COLO829 (cell line): ENCODE results near the gene ZNF333.
"Not testable (repeated sequence)": the region's sequence is repeated elsewhere in the genome, so short reads cannot be mapped to it uniquely, and the experiment has no call there.

Source experiments
- DNase-seq: peaks from one replicate; pipeline ENCODE4 v3.0.0; 2012; ENCODE audit warnings: low spot score

ZNF333 gene

DNA sequence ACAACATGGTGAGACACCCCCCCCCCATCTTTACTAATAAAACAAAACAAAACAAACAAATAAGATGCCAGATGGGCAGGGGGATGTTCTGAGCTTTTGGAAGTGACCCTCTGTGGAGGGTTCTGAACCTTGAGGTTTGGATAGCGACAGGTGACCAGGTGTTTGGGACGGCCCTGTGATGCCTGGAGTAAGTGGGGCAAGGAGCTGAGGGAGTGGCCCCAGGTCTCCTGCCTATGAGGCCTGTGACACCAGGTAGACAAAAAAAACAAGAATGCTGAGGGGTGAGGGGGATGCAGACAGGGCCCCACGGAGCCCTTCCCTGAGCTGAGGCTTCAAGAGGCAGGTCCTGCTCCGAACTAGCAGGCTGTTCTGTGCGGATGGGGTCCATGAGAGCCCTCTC lies 79.4 kb downstream of the ZNF333 start:
- no peak for DNase-seq

DNA sequence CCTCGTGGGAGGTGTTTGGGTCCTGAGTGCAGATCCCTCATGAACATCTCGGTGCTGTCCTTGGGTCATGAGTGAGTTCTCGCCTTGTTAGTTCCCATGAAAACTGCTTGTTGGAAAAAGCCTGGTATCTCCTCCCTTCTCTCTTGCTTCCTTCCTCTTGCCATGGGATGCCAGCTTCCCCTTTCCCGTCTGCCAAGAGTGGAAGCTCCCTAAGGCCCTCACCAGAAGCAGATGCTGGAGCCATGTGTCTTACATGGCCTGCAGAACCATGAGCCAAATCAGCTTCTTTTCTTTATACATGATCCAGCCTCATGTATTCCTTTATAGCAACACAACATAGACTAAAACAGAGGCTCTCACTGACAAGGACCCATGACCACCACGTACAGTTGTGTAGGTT lies 80.3 kb downstream of the ZNF333 start:
- no peak for DNase-seq

DNA sequence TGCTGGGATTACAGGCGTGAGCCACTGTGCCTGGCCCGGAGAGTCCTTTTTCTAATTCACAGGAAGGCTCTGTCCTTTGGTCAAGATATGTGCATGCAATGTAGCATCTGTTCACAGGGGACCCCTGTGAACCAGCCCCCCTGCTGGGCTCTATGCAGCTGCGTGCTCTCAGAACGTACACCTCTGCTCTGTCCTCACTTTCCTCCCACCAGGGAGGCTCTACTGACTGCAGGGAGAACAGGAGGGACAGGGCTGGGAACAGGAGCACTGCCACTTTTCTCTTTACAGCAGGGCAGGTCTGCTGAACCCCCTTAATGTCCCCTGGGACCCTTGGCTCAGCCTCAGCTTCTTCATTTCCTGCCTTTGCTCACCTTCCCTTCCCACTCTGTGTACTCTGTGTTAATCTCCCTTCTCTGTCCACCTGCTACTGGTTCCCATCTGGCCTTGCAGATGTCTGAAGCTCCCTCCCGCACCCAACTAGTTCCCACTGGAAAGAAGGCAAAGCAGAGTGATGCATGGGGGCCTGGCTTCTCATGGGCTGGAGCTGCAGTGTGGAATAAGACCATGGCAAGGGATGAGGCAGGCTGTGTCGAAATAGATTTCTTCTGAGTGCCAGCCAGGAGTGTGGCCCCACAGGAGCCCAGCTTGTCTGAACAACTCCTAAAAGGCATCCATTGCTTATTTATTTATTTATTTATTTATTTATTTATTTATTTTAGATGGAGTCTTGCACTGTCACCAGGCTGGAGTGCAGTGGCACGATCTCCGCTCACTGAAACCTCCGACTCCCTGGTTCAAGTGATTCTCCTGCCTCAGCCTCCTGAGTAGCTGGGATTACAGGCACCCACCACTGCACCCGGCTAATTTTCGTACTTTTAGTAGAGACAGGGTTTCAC lies 81.3 kb downstream of the ZNF333 start:
- DNase-seq = no peak

DNA sequence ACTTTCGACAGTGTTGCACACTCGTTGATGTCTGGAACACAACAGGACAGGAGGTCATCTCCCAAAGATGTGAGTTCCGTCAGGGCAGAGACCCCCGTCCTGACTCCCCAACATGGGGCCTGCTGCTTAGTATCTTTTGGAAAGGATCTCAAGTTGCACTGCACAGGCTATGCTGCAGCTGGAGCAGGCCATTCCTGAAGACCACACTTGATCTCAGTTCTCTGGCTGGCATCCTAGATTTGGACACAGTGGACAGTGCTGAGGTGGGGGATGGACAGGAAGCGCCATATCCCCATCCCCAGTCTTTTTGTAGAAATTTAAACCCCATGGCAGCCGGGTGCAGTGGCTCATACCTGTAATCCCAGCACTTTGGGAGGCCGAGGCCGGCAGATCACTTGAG lies 82.6 kb downstream of the ZNF333 start:
- no peak for DNase-seq

DNA sequence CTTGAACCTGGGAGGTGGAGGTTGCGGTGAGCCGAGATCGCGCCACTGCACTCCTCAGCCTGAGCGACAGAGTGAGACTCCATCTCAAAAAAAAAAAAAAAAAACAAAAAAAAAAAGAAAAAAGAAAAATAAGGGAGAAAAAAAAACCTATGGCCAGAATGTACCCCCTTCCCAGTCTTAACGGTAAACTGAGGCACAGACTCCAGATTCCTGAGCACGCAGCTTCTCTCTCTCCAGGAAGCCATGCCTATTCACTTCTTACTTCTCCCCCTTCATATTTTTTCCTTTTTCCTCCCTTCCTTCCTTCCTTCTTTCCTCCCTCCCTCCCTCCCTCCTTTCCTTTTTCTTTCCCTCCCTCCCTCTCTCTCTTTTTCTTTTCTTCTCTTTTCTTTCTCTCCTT lies 83.1 kb downstream of the ZNF333 start:
- no peak for DNase-seq

DNA sequence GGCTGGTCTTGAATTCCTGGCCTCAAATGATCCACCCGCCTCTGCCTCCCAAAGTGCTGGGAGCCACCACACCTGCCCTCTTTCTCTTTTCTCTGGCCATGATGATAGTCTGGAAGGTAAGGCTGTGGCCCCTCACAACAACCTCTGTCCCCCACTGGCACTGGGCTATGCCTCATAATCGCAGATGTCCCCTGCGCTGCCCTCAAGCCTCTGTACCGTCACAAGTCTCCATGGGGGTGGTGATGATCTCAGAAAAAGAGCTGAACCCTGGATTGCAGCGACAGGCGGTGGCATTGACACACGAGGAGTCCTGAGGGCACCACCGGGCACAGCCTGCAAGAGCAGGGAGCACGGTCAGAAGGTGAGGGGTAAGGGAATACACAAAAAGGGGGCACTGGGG lies 83.9 kb downstream of the ZNF333 start:
- DNase-seq = not testable (repeated sequence)

DNA sequence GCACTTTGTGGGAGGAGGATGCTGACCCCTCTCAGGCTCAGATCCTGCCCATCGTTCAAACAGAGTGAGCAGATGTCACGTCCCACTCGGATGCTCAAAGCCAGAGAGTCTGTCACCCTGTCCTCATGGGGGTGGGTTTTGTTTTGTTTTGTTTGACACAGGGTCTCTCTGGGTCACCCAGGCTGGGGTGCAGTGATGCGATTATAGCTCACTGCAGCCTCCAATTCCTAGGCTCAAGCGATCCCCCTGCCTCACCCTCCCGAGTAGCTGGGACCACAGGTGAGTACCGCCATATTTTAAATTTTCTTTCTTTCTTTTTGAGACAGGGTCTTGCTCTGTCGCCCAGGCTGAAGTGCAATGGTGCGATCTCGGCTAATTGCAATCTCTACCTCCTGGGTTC lies 84.5 kb downstream of the ZNF333 start:
- no peak for DNase-seq

DNA sequence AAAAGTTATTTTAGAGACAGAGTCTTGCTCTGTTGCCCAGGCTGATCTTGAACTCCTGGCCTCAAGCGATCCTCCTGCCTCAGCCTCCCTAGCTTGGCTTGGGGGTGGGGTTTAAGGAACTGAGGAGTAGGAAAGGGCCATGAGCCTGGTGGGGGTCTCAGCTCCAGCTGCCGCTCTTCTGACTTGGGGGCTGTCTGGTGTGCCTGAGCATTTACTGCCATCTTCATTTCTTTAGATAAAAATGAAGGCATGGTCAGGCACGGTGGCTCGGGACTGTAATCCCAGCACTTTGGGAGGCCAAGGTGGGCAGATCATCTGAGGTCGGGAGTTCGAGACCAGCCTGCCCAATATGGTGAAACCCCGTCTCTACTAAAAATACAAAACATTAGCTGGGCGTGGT lies 85.5 kb downstream of the ZNF333 start:
- not testable (repeated sequence) for DNase-seq

DNA sequence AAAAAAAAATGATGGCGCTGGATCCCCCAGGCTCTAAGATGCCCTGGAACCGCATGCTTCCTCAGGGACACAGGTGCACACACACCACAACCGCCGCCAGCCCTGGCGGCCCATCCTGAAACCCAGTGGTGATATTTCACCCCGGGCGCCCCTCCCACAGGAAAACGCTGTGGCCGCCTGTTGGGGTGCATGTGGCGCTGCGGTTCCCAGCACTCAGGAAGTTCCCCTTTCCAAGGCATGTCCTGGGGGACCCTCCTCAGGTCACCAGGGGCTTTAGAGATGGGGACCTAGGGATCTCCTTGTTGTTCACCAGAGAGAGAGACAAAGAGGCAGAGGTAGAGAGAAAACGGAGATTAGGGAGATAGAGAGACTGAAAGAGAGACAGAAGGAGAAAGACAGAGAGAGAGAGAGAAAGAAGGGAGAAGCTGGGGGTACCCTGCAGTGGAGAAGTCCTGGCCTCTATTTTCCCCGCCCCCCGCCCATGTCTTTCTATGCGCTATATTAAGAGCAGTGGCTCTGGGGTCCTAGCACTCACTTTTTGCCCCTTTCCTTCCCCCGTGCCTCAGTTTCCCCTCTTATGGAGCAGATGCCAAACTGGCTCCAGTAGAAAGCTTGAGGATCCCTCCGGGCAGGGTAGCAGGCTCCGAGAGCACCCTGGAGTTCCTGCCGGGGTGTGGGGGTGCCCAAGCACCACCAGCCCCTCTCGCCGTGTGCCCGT lies 86.2 kb downstream of the ZNF333 start:
- DNase-seq = no peak

DNA sequence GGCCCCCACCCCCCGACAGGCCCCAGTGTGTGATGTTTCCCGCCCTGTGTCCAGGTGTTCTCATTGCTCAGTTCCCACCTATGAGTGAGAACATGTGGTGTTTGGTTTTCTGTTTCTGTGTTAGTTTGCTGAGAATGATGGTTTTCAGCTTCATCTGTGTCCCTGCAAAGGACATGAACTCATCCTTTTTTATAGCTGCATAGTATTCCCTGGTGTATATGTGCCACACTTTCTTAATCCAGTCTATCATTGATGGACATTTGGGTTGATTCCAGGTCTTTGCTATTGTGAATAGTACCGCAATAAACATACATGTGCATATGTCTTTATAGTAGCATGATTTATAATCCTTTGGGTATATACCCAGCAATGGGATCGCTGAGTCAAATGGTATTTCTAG lies 87.8 kb downstream of the ZNF333 start:
- not testable (repeated sequence) for DNase-seq

DNA sequence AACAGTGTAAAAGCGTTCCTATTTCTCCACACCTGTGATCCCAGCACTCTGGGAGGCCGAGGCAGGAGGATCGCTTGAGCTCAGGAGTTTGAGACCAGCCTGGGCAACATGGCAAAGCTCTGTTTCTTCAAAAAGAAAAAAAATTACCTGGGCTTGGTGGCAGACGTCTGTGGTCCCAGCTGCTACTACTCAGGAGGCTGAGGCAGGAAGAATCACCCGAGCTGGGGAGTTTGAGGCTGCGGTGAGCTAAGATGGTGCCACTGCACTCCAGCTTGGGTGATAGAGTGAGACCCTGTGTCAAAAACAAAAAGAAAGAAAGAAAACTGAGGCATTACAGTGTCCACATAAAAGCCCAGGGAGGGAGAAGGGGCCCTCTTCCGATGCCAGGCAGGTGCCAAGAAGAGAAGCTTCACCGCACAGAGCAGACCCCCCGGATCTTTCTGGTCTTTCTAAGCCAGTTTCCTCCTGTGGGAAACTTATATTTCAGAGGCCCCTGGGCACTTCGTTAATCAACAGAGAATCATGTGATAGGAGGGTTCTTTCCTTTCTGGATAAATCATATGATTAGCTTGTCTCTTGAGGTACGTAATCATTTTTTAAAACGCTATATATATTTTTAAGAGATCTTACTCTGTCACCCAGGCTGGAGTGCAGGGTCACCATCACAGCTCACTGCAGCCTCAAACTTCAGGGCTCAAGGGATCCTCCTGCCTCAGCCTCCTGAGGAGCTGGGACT lies 88.4 kb downstream of the ZNF333 start, which contains the start of gene ADGRE2:
TSS of gene ADGRE2 (minus strand) at position 451 of the 736 bp plus-strand sequence. CDS start 1,804 bp downstream, outside the sequence.
- DNase-seq = not testable (repeated sequence)

DNA sequence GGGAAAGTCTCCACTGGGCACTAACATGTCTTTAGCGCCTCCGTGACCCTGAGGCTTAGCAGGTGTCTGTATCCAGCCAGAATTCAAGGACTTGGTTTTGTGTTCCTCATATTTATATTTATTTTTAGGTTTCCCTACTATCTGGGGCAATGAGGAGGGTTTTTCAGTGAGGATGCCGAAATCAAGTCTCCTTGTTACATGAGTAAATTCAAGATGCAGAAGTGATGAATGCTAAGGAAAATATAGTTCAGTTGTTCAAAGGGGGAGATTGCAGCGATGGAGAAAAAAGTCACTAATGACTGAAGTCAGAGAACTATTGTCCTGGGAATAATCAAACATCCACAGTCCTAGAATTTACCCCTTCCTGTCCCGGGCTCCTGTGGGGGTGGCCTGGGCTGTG lies 89.3 kb downstream of the ZNF333 start:
- no peak for DNase-seq

DNA sequence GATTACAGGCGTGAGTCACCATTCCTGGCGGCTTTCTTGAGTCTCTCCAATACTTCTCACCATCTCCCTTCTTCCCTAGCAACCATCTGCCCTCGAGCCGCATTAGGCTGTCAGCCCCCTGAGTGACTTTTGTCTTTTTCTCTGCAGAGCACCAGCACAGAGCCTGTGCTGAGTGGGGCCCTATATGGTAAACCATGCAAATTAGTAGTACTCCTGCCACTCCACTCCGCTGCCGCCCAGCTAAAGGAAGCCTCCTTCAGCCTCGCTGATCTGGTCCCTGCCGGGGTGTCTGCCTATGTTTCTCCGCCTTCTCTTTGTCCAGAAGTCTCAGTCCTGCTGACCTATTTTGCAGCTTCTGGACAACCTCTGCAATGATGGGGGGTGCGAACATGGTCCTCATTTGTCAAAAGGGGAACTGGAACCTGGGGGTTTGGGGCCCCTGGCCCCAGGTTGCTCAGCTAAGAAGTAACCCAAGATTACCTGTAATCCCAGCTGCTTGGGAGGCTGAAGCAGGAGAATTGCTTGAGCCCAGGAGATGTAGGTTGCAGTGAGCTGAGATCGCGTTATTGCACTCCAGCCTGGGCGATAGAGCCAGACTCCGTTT lies 90.9 kb downstream of the ZNF333 start:
- DNase-seq = not testable (repeated sequence)

DNA sequence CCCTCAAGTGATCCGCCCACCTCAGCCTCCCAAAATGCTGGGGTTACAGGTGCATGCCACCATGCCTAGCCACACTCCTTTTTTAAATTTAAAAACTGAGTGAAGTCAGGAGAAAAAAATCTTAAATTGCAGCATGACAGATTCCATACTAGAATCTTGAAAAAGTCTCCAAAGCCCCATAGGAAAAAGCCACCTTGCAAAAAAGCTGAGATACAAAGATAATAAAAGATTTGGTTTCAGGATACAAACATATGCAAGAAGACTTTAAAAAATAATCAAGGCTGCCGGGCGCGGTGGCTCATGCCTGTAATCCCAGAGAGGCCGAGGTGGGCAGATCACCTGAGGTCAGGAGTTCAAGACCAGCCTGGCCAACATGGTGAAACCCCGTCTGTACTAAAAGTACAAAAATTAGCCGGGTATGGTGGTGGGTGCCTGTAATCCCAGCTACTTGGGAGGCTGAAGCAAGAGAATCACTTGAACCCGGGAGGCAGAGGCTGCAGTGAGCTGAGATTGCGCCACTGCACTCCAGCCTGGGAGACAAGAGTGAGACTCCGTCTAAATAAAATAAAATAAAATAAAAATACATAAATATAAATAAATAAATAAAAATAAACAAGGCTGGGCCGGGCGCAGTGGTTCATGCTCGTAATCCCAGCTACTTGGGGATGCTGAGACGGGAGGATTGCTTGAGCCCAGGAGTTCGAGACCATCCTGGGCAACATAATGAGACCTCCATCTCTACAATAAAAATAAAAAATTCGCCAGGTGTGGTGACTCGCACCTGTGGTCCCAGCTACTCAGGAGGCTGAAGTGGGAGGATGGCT lies 92.1 kb downstream of the ZNF333 start:
- DNase-seq = not testable (repeated sequence)

DNA sequence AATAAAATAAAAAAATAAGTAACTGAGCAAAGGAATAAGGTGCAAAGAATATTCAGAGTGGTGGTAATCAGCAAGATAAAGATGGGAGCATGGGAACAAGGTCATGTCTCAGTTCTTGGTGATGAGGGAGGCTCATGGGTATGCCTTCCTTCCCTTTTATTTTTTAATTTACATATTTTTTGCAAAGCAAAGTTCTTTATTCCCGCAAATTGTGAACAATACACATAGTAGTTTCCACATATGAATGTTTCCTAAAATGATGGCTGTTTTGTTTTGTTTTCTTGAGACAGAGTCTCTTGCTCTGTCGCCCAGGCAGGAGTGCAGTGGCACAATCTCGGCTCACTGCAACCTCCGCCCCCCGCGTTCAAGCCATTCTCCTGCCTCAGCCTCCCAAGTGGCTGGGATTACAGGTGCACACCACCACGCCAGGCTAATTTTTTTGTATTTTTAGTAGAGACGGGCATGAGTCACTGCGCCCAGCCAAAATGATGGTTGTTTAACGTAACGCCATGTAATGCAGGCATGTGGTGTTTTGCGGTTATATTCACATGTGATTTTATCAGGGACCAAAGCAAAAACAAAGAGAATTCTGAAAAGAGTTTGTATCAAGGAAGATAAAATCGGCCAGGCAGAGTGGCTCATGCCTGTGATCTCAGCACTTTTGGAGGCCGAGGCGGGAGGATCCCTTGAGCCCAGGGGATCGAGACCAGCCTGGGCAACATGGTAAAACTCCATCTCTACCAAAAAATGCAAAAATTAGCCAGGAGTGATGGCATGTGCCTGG lies 93.0 kb downstream of the ZNF333 start:
- no peak for DNase-seq
